Measurements from ENCODE around the gene RASSF4. TPM values are rescaled to one million over a fixed set of nuclear protein-coding genes. Genes with fewer than 3 reads are reported as not detected.

RASSF4 gene
- total RNA-seq, 1 experiment from 2014 or later: 2.8 TPM

DNA sequence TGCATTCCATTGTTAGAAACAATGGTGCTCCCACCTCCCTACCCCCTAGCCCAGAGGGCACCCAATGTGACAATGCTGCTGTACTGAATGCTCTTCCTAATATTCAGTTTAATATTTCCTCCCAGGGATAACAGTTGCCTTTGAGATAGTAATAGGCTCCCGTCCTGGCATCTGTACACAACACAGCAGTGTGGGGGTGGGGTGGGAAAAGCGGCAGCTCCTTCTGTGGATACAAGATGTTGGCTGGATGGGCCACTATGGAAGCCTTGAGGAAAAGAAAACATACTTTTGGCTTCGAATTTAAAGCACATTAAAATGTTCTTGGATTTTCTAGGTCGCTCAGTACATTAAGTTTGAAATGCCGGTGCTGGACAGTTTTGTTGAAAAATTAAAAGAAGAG lies 32.0 kb downstream of the RASSF4 start:
- ChIA-PET POLR2A (no interaction called here), RAD21 (ENCODE audit: low non-redundant PET in 1 of 2, low total read pairs in 2 of 2, uncharacterized antibody in 2 of 2, unreplicated experiment in 2 of 2) (no interaction called here), CTCF (no interaction called here)
- Histone ChIP-seq H3K9me3 (ENCODE audit: control insufficient read depth in 1 of 2, insufficient read depth in 1 of 2, low read depth in 1 of 2, low read length in 2 of 2) (no peaks in the 10 kb centered on the region), H3K27ac (ENCODE audit: low read depth, low read length) (no peak overlapping the region), H3K4me1 (ENCODE audit: control insufficient read depth in 1 of 2, insufficient read depth in 2 of 2, low read length in 2 of 2) (no peaks in the 10 kb centered on the region), H3K27me3 (ENCODE audit: insufficient read depth, low read length) (no peaks in the 10 kb centered on the region), H3K4me3 (replicated peaks in 1 of 2; ENCODE audit: low read depth in 1 of 2, low read length in 2 of 2) (no peak overlapping the region), H3K4me2 (ENCODE audit: low read length) (no peak overlapping the region), H3K79me2 (ENCODE audit: insufficient read depth, low read length) (no peaks in the 10 kb centered on the region), H2AFZ (ENCODE audit: low read depth, low read length, poor library complexity, severe bottlenecking) (no peak overlapping the region), H3K9me2 (ENCODE audit: insufficient read depth) (no peaks in the 10 kb centered on the region), H4K20me1 (ENCODE audit: insufficient read depth) (no peaks in the 10 kb centered on the region), H3K36me3 (ENCODE audit: control insufficient read depth in 1 of 2, insufficient read depth in 2 of 2, low read length in 2 of 2) (no peaks in the 10 kb centered on the region), H3K9ac (ENCODE audit: low read length) (no peak overlapping the region)
- BruUV-seq (replicated peaks): no TSS peak
- no peak for ATAC-seq
- no peak for DNase-seq (ENCODE audit: low read depth, low spot score)
- intact Hi-C loops (cut with micrococcal nuclease): no loop called here
- TF ChIP-seq, protein P1, sequence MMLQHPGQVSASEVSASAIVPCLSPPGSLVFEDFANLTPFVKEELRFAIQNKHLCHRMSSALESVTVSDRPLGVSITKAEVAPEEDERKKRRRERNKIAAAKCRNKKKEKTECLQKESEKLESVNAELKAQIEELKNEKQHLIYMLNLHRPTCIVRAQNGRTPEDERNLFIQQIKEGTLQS (IDR thresholded peaks at IDR 0.05): no peak
- no peak for TF ChIP-seq CBX3 (IDR thresholded peaks at IDR 0.05; ENCODE audit: low read depth)
- no peak for TF ChIP-seq SRF (IDR thresholded peaks at IDR 0.05; ENCODE audit: low read depth)
- TF ChIP-seq POLR2A (IDR thresholded peaks at IDR 0.05; ENCODE audit: borderline replicate concordance, extremely low read depth, insufficient read depth, insufficient read length): no peak
- TF ChIP-seq ZFX (IDR thresholded peaks at IDR 0.05): no peak
- TF ChIP-seq SIN3A (IDR thresholded peaks at IDR 0.05; ENCODE audit: low read depth): no peak
- TF ChIP-seq EZH2phosphoT487 (IDR thresholded peaks at IDR 0.05; ENCODE audit: borderline replicate concordance): no peak
- no peak for TF ChIP-seq POLR2AphosphoS5 (IDR thresholded peaks at IDR 0.05; ENCODE audit: low read depth, low read length)
- TF ChIP-seq, protein P2, sequence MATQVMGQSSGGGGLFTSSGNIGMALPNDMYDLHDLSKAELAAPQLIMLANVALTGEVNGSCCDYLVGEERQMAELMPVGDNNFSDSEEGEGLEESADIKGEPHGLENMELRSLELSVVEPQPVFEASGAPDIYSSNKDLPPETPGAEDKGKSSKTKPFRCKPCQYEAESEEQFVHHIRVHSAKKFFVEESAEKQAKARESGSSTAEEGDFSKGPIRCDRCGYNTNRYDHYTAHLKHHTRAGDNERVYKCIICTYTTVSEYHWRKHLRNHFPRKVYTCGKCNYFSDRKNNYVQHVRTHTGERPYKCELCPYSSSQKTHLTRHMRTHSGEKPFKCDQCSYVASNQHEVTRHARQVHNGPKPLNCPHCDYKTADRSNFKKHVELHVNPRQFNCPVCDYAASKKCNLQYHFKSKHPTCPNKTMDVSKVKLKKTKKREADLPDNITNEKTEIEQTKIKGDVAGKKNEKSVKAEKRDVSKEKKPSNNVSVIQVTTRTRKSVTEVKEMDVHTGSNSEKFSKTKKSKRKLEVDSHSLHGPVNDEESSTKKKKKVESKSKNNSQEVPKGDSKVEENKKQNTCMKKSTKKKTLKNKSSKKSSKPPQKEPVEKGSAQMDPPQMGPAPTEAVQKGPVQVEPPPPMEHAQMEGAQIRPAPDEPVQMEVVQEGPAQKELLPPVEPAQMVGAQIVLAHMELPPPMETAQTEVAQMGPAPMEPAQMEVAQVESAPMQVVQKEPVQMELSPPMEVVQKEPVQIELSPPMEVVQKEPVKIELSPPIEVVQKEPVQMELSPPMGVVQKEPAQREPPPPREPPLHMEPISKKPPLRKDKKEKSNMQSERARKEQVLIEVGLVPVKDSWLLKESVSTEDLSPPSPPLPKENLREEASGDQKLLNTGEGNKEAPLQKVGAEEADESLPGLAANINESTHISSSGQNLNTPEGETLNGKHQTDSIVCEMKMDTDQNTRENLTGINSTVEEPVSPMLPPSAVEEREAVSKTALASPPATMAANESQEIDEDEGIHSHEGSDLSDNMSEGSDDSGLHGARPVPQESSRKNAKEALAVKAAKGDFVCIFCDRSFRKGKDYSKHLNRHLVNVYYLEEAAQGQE (IDR thresholded peaks at IDR 0.05; ENCODE audit: low read depth): no peak
- no peak for TF ChIP-seq FOSL1 (IDR thresholded peaks at IDR 0.05; ENCODE audit: low read depth)
- TF ChIP-seq EZH2 (IDR thresholded peaks at IDR 0.05): no peak
- no peak for TF ChIP-seq SP1 (IDR thresholded peaks at IDR 0.05; ENCODE audit: low read depth)
- TF ChIP-seq, protein P3, sequence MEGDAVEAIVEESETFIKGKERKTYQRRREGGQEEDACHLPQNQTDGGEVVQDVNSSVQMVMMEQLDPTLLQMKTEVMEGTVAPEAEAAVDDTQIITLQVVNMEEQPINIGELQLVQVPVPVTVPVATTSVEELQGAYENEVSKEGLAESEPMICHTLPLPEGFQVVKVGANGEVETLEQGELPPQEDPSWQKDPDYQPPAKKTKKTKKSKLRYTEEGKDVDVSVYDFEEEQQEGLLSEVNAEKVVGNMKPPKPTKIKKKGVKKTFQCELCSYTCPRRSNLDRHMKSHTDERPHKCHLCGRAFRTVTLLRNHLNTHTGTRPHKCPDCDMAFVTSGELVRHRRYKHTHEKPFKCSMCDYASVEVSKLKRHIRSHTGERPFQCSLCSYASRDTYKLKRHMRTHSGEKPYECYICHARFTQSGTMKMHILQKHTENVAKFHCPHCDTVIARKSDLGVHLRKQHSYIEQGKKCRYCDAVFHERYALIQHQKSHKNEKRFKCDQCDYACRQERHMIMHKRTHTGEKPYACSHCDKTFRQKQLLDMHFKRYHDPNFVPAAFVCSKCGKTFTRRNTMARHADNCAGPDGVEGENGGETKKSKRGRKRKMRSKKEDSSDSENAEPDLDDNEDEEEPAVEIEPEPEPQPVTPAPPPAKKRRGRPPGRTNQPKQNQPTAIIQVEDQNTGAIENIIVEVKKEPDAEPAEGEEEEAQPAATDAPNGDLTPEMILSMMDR (IDR thresholded peaks at IDR 0.05 in 2 of 3, conservative IDR thresholded peaks at IDR 0.05 in 1 of 3; ENCODE audit: borderline replicate concordance in 1 of 3, insufficient read depth in 1 of 3, low read depth in 2 of 3, low read length in 2 of 3): no peak
